Measurements from ENCODE around the gene EDA.

The EDA gene

GRCh38 chrX:70082723-70083122 is 466.8 kb downstream of the EDA start:
- FAIRE-seq, result no peak

- FAIRE-seq, result no peak
Observed at GRCh38 chrX:70084592-70085240, 468.8 kb downstream of the EDA start.

DNA sequence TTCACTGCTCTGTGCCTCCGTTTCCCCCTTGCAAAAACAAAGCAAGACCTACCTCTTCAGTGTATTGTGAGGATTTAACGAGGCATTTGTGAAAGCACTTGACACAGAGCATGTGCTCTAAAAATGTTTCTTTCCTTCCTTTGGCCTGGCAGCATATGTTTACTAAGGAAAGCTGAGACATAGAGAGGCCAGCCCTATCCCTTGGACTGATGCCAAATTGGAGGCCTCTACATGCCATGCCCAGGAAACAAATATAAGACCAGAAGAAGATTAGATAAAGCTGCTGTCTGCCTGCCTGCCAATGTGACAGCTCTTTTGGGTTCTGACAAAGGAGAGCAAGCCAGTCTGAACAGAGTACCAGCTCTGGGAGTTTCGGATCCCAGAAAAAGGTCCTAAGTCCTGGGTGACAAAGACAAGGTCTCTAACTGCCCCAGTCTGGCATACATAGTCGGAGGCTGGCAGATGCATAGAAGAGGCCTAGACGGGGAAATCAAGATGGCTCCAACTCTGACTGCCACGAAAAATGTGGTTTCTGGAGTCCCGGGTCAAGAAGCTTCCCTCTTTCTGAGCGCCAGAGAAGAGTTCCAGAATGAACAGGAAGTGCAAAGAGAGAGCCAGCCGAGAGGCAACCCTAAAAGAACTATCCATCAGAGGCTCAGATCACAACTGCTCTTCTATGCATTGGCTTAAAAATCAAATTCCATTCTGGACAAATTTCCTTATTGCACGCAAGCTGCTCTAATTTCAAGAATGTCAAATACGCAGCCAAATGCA is 472.1 kb downstream of the EDA start:
- no peak for FAIRE-seq

DNA sequence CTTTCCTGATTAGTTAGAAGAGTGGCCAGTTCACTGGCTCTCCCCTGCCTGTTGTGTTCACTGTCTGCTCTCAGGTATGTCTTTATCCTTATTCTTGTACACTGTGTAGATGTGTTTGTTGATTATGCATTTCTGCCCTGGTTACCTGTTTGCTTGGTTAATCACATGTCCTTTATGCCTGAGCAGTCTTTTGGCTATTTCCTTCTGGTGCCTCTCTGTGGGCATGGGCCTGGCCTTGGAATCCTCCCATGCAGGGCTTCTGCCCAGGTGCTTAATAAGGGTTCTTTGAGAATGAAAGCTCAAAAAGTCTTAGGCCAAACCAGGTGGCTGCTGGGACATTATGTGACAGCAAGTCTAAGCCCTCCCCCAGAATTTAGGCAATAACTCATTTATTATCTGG is 472.8 kb downstream of the EDA start:
- no peak for FAIRE-seq
